HG02610 (cell line): Measurements from ENCODE around the gene GCSAM.

Experiments
- ATAC-seq: cut with Tn5 transposase; IDR thresholded peaks from one replicate; pipeline ENCODE4 v1.9.1; 2021; ENCODE audit warnings: mild to moderate bottlenecking, moderate library complexity; ENCODE audit not compliant: unreplicated experiment

Gene GCSAM

GRCh38 chr3:112129925-112130637 lies 3.0 kb downstream of the GCSAM start:
- ATAC-seq: no peak

- peak; percentile 47 for ATAC-seq
These were observed 4.0 kb downstream of the GCSAM start for GRCh38 chr3:112128843-112129727.

- peak; percentile 36 for ATAC-seq
These were observed 5.2 kb downstream of the GCSAM start for GRCh38 chr3:112127522-112128494.

- no peak for ATAC-seq
These were observed 6.5 kb downstream of the GCSAM start for GRCh38 chr3:112126511-112126911.

- ATAC-seq: no peak
These were observed 8.0 kb downstream of the GCSAM start for GRCh38 chr3:112124907-112125607.

GRCh38 chr3:112123548-112123947 lies 9.5 kb downstream of the GCSAM start:
- ATAC-seq: no peak

- no peak for ATAC-seq
These were observed 10.2 kb downstream of the GCSAM start for GRCh38 chr3:112122870-112123269.

GRCh38 chr3:112121577-112122547 lies 11.2 kb downstream of the GCSAM start:
- ATAC-seq: no peak

- peak; percentile 15 for ATAC-seq
These were observed 12.8 kb downstream of the GCSAM start for GRCh38 chr3:112119962-112120836.

- ATAC-seq: peak; percentile 33
These were observed 15.0 kb downstream of the GCSAM start for GRCh38 chr3:112117841-112118571.

- ATAC-seq: no peak
These were observed 15.6 kb downstream of the GCSAM start for GRCh38 chr3:112117415-112117814.

- no peak for ATAC-seq
These were observed 16.3 kb downstream of the GCSAM start for GRCh38 chr3:112116748-112117186.

GRCh38 chr3:112115806-112116383 lies 17.2 kb downstream of the GCSAM start:
- ATAC-seq: peak; percentile 21

- ATAC-seq: peak; percentile 49
These were observed 17.8 kb downstream of the GCSAM start for GRCh38 chr3:112115161-112115739.

- peak; percentile 19 for ATAC-seq
These were observed 18.4 kb downstream of the GCSAM start for GRCh38 chr3:112114576-112115160.

GRCh38 chr3:112111785-112112402 lies 21.2 kb downstream of the GCSAM start:
- ATAC-seq: peak; percentile 36
